Caco-2 (cell line): ENCODE measurements around the gene POLR3H. TPM values are rescaled to one million over a fixed set of nuclear protein-coding genes. Genes with fewer than 3 reads are reported as not detected.

Experiments used
- BruUV-seq: library from RNA; stranded (reverse); fragments of 400-500 nt; replicated peaks from 2 replicates; lab custom pipeline; 2021; lab: Mats Ljungman, UMichigan
- CTCF ChIA-PET: fragments of 300-600 bp; sonication (Branson Sonifier 250); formaldehyde crosslinking; loops from one replicate; lab custom pipeline; 2022; ENCODE audit warnings: antibody characterized with exemption; lab: Charles Lee
- POLR2A ChIA-PET: fragments of 300-600 bp; sonication (Branson Sonifier 250); formaldehyde crosslinking; loops from one replicate; lab custom pipeline; 2022; ENCODE audit warnings: antibody characterized with exemption; lab: Charles Lee
- DNase-seq, 2 experiments: peaks; one replicate each; pipeline versions ENCODE4 v3.0.0 to v3.0.0-alpha.2; 2020 to 2022
- H3K27me3 ChIP-seq: replicated peaks from 2 replicates; pipeline ENCODE4 v1.6.0; 2011; ENCODE audit warnings: low read length; ENCODE audit not compliant: control insufficient read depth, insufficient read depth
- H3K36me3 ChIP-seq: 2 replicates; pipeline ENCODE4 v1.5.1; 2011; ENCODE audit warnings: low read length; ENCODE audit not compliant: control insufficient read depth, insufficient read depth
- H3K4me1 ChIP-seq: fragments of 250-450 bp; sonication (Bioruptor Pico); 2 replicates; pipeline ENCODE4 v1.5.1; 2020; ENCODE audit warnings: mild to moderate bottlenecking
- H3K4me3 ChIP-seq: 2 replicates; pipeline ENCODE4 v1.5.1; 2011; ENCODE audit warnings: low read depth, mild to moderate bottlenecking, control low read depth, low read length
- H3K9me3 ChIP-seq: fragments of 250-450 bp; sonication (Bioruptor Pico); 2 replicates; pipeline ENCODE4 v1.5.1; 2020; ENCODE audit warnings: mild to moderate bottlenecking, moderate library complexity
- H3K27ac Mint-ChIP-seq: one replicate; pipeline ENCODE4 v1.8.0; 2022; ENCODE audit warnings: mixed read lengths; ENCODE audit not compliant: unreplicated experiment
- H3K27me3 Mint-ChIP-seq: one replicate; pipeline ENCODE4 v1.8.0; 2022; ENCODE audit warnings: mixed read lengths; ENCODE audit not compliant: insufficient read depth, unreplicated experiment
- H3K36me3 Mint-ChIP-seq: one replicate; pipeline ENCODE4 v1.8.0; 2022; ENCODE audit warnings: mild to moderate bottlenecking, mixed read lengths; ENCODE audit not compliant: insufficient read depth, unreplicated experiment
- H3K4me1 Mint-ChIP-seq: one replicate; pipeline ENCODE4 v1.8.0; 2022; ENCODE audit warnings: low read depth, mixed read lengths; ENCODE audit not compliant: unreplicated experiment
- H3K4me3 Mint-ChIP-seq: one replicate; pipeline ENCODE4 v1.8.0; 2022; ENCODE audit warnings: mild to moderate bottlenecking, moderate library complexity, mixed read lengths; ENCODE audit not compliant: unreplicated experiment
- H3K9me3 Mint-ChIP-seq: one replicate; pipeline ENCODE4 v1.8.0; 2022; ENCODE audit warnings: mixed read lengths; ENCODE audit not compliant: unreplicated experiment
- intact Hi-C: fragments of 100-400 bp; cut with micrococcal nuclease; formaldehyde crosslinking; loops from one replicate; pipeline ENCODE4 v1.10.0; 2022; ENCODE audit not compliant: unreplicated experiment
- total RNA-seq: library from RNA; stranded (reverse); gene quantifications from 2 replicates; pipeline ENCODE4 v1.2.3, GENCODE V29; 2022
- TF ChIP-seq, protein P1 (sequence below), 2 experiments: fragments of 200-600 bp in 1 of 2; IDR thresholded peaks; 1 replicate in 1 of 2; 2 replicates in 1 of 2; pipeline versions ENCODE4 v1.5.1 to v1.8.0; 2011 to 2022; ENCODE audit warnings: antibody characterized with exemption in 1 of 2, control low read depth in 1 of 2, inconsistent platforms in 1 of 2, low read depth in 1 of 2, low read length in 1 of 2, mild to moderate bottlenecking in 1 of 2, moderate library complexity in 1 of 2; ENCODE audit not compliant: insufficient read depth in 1 of 2, severe bottlenecking in 1 of 2, unreplicated experiment in 1 of 2

Gene POLR3H
- total RNA-seq, 1 experiment from 2014 or later, result 42.2 TPM

DNA sequence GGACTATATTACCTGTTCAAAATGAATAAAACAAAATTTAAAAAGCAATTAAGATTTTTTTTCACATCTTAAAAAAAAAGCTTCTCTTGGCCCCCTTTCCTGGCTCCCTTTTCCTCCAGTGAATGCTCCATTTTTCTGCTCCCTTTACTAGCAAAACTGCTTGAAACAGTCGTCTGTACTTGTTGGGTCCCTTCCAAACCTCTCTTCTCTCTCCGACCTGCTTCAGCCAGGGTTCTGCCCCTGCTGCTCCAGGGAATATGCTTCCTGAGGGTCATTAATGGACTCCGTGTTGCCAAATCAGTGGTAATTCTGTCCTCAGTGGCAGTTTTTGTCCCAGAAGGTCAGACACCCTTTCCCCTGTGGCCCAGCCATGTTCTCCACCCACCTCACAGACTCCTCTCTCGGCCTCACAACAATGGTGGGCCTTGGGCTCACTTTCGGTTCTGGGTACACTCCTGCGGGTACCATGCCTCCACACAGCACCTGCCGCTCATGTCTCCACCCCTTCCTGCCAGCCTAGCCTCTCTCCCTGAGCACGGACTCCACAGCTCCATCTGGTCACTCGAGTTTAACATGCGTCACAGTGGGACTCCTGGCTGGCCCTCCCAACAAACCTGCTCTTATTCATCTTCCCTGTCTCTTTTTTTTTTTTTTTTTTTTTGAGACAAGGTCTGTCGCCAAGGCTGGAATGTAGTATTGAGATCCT is 7.8 kb upstream of the POLR3H start:
- Histone ChIP-seq H3K9me3 (no peaks in the 10 kb centered on the region), H3K36me3 (no peaks in the 10 kb centered on the region), H3K4me1 (peaks cover 15% of the 10 kb centered on the region), H3K27me3 (no peaks in the 10 kb centered on the region), H3K4me3 (no peak overlapping the region)
- Mint-ChIP-seq H3K9me3 (no peaks in the 10 kb centered on the region), H3K36me3 (no peaks in the 10 kb centered on the region), H3K27ac (no peak overlapping the region), H3K27me3 (no peaks in the 10 kb centered on the region), H3K4me3 (no peak overlapping the region), H3K4me1 (peaks cover 15% of the 10 kb centered on the region)
- no peak for DNase-seq
- CTCF ChIA-PET, result interaction anchor here (0.8 kb wide), 1 partner anchor 146 kb away, joined by 8 read pairs; no protein-coding TSS in a partner anchor
- BruUV-seq, result no TSS peak
- intact Hi-C loops, result no loop called here
- TF ChIP-seq, protein P1, sequence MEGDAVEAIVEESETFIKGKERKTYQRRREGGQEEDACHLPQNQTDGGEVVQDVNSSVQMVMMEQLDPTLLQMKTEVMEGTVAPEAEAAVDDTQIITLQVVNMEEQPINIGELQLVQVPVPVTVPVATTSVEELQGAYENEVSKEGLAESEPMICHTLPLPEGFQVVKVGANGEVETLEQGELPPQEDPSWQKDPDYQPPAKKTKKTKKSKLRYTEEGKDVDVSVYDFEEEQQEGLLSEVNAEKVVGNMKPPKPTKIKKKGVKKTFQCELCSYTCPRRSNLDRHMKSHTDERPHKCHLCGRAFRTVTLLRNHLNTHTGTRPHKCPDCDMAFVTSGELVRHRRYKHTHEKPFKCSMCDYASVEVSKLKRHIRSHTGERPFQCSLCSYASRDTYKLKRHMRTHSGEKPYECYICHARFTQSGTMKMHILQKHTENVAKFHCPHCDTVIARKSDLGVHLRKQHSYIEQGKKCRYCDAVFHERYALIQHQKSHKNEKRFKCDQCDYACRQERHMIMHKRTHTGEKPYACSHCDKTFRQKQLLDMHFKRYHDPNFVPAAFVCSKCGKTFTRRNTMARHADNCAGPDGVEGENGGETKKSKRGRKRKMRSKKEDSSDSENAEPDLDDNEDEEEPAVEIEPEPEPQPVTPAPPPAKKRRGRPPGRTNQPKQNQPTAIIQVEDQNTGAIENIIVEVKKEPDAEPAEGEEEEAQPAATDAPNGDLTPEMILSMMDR (IDR thresholded peaks at IDR 0.05; ENCODE audit: insufficient read depth in 1 of 2, low read depth in 1 of 2, low read length in 1 of 2, severe bottlenecking in 1 of 2, unreplicated experiment in 1 of 2), result no peak
- POLR2A ChIA-PET, result interaction anchor here (0.6 to 1.4 kb wide), 2 partner anchors 38 to 71 kb away, joined by 3 to 8 read pairs; partner anchors contain the start of gene PMM1

DNA sequence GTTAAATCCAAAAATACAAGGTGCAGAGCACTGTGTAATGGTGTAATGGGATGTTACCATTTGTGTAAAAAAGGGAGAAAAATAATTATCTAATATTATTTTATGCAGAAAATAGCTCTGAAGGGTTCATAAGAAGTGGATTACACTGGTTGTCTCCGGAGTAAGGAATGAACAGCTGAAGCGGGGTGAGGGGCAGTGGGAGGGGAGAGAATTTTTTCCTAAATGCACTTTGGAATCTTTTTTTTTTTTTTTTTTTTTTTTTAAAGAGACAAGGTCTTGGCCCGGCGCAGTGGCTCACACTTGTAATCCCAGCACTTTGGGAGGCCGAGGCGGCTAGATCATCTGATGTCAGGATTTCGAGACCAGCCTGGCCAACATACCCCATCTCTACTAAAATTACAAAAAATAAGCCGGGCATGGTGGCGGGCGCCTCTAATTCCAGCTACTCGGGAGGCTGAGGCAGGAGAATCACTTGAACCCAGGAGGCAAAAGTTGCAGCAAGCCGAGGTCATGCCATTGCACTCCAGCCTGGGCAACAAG is 6.8 kb upstream of the POLR3H start:
- no peak for DNase-seq
- TF ChIP-seq, protein P1 (IDR thresholded peaks at IDR 0.05; ENCODE audit: insufficient read depth in 1 of 2, low read depth in 1 of 2, low read length in 1 of 2, severe bottlenecking in 1 of 2, unreplicated experiment in 1 of 2), result no peak
- H3K27me3 ChIP-seq, result no peaks in the 10 kb centered on the region
- H3K27ac Mint-ChIP-seq, result no peak overlapping the region
- no peak overlapping the region for H3K4me3 ChIP-seq
- POLR2A ChIA-PET, result interaction anchor here (0.6 to 1.4 kb wide), 2 partner anchors 39 to 104 kb away, joined by 3 to 11 read pairs; partner anchors contain the start of gene PMM1
- peaks cover 15% of the 10 kb centered on the region for H3K4me1 ChIP-seq
- no peaks in the 10 kb centered on the region for H3K27me3 Mint-ChIP-seq
- peaks cover 15% of the 10 kb centered on the region for H3K4me1 Mint-ChIP-seq
- CTCF ChIA-PET, result interaction anchor here (0.6 kb wide), 2 partner anchors 27 to 307 kb away, joined by 3 read pairs; no protein-coding TSS in a partner anchor
- no peaks in the 10 kb centered on the region for H3K36me3 Mint-ChIP-seq
- no peaks in the 10 kb centered on the region for H3K9me3 Mint-ChIP-seq
- BruUV-seq, result no TSS peak
- no peaks in the 10 kb centered on the region for H3K9me3 ChIP-seq
- H3K4me3 Mint-ChIP-seq, result no peak overlapping the region
- no peaks in the 10 kb centered on the region for H3K36me3 ChIP-seq
- intact Hi-C loops, result no loop called here

DNA sequence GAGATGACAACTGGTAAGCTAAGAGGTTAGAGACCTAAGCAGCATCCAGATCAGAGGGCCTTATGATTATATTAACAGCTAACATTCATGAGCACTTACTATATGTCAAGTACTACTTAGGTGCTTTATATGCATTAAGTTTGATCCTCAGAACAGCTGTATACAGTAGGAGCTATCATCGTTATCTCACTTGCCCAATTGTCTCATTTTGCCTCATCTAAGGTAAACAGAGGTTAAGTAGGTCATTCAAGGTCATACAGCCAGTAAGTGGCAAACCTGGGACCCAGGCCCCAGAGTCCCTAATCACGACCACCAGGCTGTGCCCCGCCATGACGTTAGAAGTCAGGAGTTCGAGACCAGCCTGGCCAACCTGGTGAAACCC is 4.6 kb upstream of the POLR3H start:
- Mint-ChIP-seq H3K27me3 (no peaks in the 10 kb centered on the region), H3K4me3 (no peak overlapping the region)
- intact Hi-C loops, result no loop called here

More for the DNA sequence above, 4.6 kb upstream of the POLR3H start:
- H3K4me1 Mint-ChIP-seq, result peaks cover 21% of the 10 kb centered on the region
- ChIA-PET CTCF (no interaction called here), POLR2A (no interaction called here)
- peaks cover 6% of the 10 kb centered on the region for H3K36me3 Mint-ChIP-seq
- DNase-seq, result no peak
- H3K27ac Mint-ChIP-seq, result peak overlapping the region; percentile 30
- H3K4me3 ChIP-seq, result no peak overlapping the region
- H3K9me3 ChIP-seq, result no peaks in the 10 kb centered on the region
- no peaks in the 10 kb centered on the region for H3K9me3 Mint-ChIP-seq
- peaks cover 19% of the 10 kb centered on the region for H3K4me1 ChIP-seq
- TF ChIP-seq, protein P1 (IDR thresholded peaks at IDR 0.05; ENCODE audit: insufficient read depth in 1 of 2, low read depth in 1 of 2, low read length in 1 of 2, severe bottlenecking in 1 of 2, unreplicated experiment in 1 of 2), result no peak
- H3K36me3 ChIP-seq, result no peaks in the 10 kb centered on the region
- no peaks in the 10 kb centered on the region for H3K27me3 ChIP-seq
- BruUV-seq, result no TSS peak
